Endometrial microvascular endothelial cells (primary cell): ENCODE data around the gene ZP3. TPM values are rescaled to one million over a fixed set of nuclear protein-coding genes. Genes with fewer than 3 reads are reported as not detected.
"Not testable (repeated sequence)": the region's sequence is repeated elsewhere in the genome, so short reads cannot be mapped to it uniquely, and the experiment has no call there.

Experiments
- in situ Hi-C: cut with HindIII; loops from 2 replicates; pipeline ENCODE4 v1.10.0; 2017; ENCODE audit warnings: low sequenced_read_pairs, low pct_unique_long_range_greater_than_20kb; ENCODE audit errors: inconsistent ontology term
- total RNA-seq: library from RNA; depleted of rRNA; stranded (reverse); fragments of >200 nt; gene quantifications from one replicate; pipeline ENCODE4 v1.2.3, GENCODE V29; 2015; ENCODE audit errors: inconsistent ontology term

The ZP3 gene
- total RNA-seq, 1 donor from 2014 or later = 1.0 TPM

- in situ Hi-C loops = not testable (repeated sequence)
These were observed 21.7 kb upstream of the ZP3 start for GRCh38 chr7:76403097-76403496.

DNA sequence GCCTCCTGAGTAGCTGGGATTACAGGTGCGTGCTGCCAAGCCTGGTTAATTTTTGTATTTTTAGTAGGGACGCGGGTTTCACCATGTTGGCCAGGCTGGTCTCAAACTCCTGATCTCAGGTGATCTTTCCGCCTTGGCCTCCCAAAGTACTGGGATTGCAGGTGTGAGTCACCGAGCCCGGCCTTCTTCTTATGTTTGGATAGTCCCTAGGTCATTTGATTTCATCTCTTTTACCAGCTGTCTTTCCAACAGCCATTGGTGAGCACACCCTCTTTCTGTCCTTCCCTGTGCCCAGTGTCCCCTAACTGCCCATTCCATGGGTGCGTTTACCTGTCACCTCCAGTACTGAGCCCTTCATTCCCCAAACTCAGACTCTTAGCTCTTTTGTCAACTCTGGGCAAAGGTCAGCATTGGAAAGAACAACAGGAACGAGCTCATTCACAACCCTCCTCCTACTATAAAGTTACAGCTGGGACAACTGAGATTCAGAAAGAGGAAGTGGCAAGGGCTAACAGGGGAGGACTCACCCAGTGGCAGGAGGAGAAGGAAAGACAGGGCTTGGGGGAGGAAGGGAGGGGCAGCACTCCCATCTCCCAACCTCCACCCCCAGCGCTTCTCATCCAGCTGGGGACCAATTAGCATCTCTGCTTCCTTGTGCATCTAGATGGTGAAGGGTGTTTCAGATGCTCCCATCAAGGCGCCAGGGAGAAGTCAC is 20.8 kb upstream of the ZP3 start:
- in situ Hi-C loops = no loop called here

DNA sequence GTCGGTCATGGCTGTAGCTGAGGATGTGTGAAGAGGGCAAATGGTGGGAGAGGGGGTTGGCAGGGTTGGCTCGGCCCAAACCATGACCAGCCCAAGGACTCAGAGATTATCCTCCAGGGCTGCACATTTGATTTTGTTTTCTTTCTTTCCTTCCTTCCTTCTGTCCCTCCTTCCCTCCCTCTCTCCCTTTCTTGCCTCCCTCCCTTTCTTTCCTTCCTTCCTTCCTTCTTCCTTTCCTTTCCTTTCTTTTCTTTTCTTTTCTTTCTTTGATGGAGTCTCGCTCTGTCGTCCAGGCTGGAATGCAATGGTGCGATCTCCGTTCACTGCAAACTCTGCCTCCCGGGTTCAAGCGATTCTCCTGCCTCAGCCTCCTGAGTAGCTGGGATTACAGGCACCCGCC is 19.0 kb upstream of the ZP3 start:
- in situ Hi-C loops = no loop called here

DNA sequence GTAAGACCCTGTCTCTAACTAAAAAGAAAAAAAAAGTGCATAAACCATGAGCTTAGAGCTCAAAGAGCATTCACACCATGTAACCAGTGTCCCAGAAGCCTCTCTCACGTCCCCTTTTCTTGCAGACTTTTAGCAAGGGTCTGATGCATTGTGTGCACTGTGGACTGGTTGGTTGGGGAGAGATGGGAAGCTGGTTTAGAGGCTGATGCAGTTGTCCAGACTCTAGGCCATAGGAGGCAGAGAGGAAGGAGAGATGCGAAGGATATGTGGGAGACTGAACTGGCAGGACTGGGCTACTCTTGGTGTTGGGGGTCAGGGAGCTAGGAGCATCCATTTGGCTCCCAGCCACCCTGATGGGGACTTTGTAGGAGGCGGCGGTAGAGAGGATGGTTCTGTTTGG is 17.0 kb upstream of the ZP3 start:
- in situ Hi-C loops = no loop called here

- in situ Hi-C loops = no loop called here
These were observed 16.6 kb upstream of the ZP3 start for GRCh38 chr7:76408121-76408560.

DNA sequence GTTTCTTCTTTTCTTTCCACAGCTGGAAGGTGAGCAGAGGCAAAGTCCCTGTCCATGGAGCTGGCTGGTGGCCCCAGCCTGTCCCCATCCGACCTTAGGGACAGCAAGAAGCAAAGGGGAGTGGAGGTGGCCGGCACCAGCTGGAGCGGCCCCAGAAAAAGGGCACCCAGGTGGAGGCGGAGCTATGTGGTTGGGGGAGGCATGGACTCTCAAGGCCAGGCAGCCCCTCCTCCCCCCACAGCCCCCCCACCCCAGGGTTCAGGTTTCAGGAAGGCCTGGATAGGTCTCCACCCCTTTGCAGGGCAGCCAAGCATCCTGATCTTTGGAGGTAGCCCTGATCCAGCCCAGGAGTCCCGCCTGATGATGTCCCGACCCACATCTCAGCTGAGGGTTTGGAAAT is 15.2 kb upstream of the ZP3 start, which contains the start of gene SSC4D:
Gene SSC4D (minus strand): TSS at position 161 of the 400 bp plus-strand sequence. CDS start 5,258 bp downstream, outside the sequence.
- in situ Hi-C loops = no loop called here

- in situ Hi-C loops = no loop called here
These were observed 13.1 kb upstream of the ZP3 start for GRCh38 chr7:76411626-76412025.

DNA sequence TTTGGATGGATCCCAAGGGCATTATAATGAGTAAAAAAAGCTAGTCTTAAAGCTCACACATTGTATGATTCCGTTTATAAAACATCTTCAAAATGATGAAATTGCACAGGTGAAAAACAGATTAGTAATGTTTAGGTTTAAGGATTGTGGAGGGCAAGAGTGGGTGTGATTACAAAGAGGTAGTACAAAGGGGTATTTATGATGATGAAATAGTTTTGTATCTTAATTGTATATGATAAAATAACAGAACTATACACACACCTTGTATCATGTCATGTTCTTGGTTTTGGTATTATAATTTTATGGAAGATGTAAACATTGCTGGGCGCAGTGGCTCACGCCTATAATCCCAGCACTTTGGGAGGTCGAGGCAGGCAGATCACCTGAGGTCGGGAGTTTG is 12.5 kb upstream of the ZP3 start:
- in situ Hi-C loops = no loop called here

- in situ Hi-C loops = not testable (repeated sequence)
These were observed 7.0 kb upstream of the ZP3 start for GRCh38 chr7:76417654-76418310.

- in situ Hi-C loops = not testable (repeated sequence)
These were observed 3.7 kb upstream of the ZP3 start for GRCh38 chr7:76421097-76421496.

DNA sequence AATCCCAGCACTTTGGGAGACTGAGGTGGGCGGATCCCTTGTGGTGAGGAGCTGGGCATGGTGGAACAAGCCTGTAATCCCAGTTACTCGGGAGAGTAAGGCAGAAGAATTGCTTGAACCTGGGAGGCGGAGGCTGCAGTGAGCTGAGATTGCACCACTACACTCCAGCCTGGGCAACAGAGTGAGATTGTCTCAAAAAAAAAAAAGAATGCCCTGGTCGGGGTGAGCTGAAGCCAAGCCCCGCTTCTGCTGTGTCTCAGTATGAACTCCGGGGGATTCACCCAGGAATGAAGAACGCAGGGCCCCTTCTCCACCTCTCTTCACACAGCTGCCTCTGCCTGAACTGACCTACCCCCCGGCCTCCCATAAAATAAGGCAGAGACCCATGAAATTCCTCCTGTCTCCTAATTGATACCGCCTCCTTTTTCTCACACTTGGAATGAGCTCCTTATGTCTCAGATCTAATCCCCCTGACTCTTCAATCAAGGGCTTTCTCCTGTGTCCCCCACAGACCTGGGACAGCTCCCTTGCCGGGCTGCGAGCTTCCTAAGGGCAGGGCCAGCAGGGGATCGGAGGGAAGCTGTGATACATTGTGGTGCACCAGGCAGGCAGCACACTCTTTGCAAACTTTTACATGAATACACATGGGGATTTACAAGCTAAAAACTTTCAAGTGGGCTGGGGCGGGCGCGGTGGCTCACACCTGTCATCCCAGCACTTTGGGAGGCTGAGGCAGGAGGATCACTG is 911 bp upstream of the ZP3 start:
- in situ Hi-C loops = no loop called here

GRCh38 chr7:76425156-76425555 is 406 bp downstream of the ZP3 start:
- in situ Hi-C loops = no loop called here

DNA sequence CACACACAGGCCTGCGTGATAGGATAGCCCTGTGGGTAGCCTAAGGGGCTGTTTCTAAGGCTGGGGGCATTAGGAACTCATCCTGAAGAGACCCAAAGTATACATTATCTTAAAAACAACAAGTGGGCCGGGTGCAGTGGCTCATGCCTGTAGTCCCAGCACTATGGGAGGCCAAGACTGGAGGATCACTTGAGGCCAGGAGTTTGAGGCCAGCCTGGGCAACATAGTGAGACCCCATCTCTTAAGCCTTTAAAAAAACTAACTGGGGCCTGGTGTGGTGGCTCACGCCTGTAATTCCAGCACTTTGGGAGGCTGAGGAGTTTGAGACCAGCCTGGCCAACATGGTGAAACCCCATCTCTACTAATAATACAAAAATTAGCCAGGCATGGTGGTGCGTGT is 808 bp downstream of the ZP3 start:
- in situ Hi-C loops = not testable (repeated sequence)

- in situ Hi-C loops = no loop called here
These were observed 1.5 kb downstream of the ZP3 start for GRCh38 chr7:76426246-76426645.

DNA sequence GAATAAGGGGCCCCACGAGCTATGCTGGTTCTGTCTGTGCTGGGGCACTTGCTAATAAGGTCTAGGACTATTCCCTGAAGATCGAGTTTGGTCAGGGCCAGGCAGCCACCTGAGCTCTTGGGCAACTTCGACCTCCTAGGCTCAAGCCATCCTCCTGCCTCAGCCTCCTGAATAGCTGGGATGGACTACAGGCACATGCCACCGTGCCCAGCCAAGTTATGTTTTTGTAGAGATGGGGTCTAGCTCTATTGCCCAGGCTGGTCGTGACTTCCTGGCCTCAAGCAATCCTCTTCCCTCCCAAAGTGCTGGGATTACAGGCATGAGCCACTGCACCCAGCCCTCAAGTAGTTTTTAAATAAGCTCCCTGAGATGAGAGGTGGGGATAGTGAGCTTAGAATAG is 2.9 kb downstream of the ZP3 start:
- in situ Hi-C loops = no loop called here

DNA sequence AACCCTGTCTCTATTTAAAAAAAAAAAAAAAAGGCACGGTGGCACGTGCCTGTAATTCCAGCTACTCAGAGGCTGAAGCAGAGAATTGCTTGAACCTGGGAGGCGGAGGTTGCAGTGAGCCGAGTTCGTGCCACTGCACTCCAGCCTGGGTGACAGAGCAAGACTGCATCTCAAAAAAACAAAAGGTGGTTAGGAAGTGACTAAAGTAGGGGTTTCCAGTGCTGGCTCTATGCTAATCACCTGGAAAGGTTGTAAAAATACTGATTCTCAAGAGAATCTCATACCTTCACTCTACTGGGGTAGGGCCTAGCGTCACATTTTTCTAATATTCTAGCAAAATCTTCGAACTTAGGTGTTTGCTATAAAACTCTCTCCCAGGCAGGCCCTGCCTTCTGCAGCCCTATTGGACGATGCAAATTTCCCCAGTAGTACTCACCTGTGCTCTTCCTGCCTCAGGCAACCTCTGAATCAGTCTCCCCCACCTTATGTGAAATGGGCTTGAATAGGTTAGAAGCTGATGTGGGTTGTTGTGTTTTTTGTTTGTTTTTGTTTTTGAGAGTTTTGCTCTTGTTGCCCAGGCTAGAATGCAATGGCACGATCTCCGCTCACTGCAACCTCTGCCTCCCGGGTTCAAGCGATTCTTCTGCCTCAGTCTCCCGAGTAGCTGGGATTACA is 3.5 kb downstream of the ZP3 start:
- in situ Hi-C loops = no loop called here

- in situ Hi-C loops = no loop called here
These were observed 4.4 kb downstream of the ZP3 start for GRCh38 chr7:76428868-76429805.

DNA sequence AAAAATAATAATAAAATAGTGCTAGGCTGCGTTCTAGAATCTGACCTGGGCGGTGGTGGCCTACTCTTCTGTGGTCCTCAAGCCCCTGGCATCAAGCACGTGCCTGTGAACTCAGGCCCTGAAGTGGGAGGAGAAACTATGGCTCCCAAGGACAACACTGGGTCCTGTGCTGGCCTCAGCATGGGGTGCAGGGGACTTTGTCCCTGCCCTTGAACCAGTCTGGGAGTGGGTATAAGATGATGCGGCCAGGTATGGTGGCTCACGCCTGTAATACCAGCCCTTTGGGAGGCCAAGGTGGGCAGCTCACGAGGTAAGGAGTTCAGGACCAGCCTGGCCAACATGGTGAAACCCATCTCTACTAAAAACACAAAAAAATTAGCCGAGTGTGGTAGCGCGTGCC is 5.5 kb downstream of the ZP3 start:
- in situ Hi-C loops = no loop called here
